H9 (cell line): ENCODE data around the gene TMEM131. TPM values are rescaled to one million over a fixed set of nuclear protein-coding genes. Genes with fewer than 3 reads are reported as not detected.

Source experiments
- DNase-seq: peaks from one replicate; pipeline ENCODE4 v3.0.0-alpha.2; 2017
- H2AFZ ChIP-seq: one replicate; pipeline ENCODE4 v1.6.1; 2013; ENCODE audit warnings: mild to moderate bottlenecking, low read length, control low read depth, moderate library complexity
- H2AK5ac ChIP-seq: 2 replicates; pipeline ENCODE4 v1.6.1; 2013; ENCODE audit warnings: low read length, control low read depth, mixed read lengths; ENCODE audit not compliant: insufficient read length
- H2BK120ac ChIP-seq: one replicate; pipeline ENCODE4 v1.6.1; 2013; ENCODE audit warnings: low read depth, mild to moderate bottlenecking, low read length, control low read depth, inconsistent platforms; ENCODE audit not compliant: poor library complexity, severe bottlenecking
- H2BK12ac ChIP-seq: 2 replicates; pipeline ENCODE4 v1.6.1; 2013; ENCODE audit warnings: low read length, control low read depth, mixed read lengths, low read depth; ENCODE audit not compliant: insufficient read length
- H2BK15ac ChIP-seq: 2 replicates; pipeline ENCODE4 v1.6.1; 2013; ENCODE audit warnings: low read depth, low read length, control low read depth
- H2BK20ac ChIP-seq: one replicate; pipeline ENCODE4 v1.6.1; 2013; ENCODE audit warnings: low read depth, mild to moderate bottlenecking, low read length, control low read depth, inconsistent platforms; ENCODE audit not compliant: poor library complexity, severe bottlenecking
- H2BK5ac ChIP-seq: 2 replicates; pipeline ENCODE4 v1.6.1; 2013; ENCODE audit warnings: low read length, control low read depth, mixed read lengths; ENCODE audit not compliant: insufficient read length
- H3K14ac ChIP-seq: 2 replicates; pipeline ENCODE4 v1.6.1; 2013; ENCODE audit warnings: low read length, control low read depth; ENCODE audit not compliant: insufficient read depth
- H3K18ac ChIP-seq: 2 replicates; pipeline ENCODE4 v1.6.1; 2013; ENCODE audit warnings: low read depth, mild to moderate bottlenecking, mixed read lengths, low read length, control low read depth; ENCODE audit not compliant: insufficient read length
- H3K23ac ChIP-seq: 2 replicates; pipeline ENCODE4 v1.6.1; 2013; ENCODE audit warnings: low read length, control low read depth, mixed read lengths, low read depth; ENCODE audit not compliant: insufficient read length
- H3K23me2 ChIP-seq: 2 replicates; pipeline ENCODE4 v1.6.1; 2013; ENCODE audit warnings: low read depth, mild to moderate bottlenecking, mixed read lengths, low read length, control low read depth; ENCODE audit not compliant: insufficient read length, poor library complexity, severe bottlenecking
- H3K27ac ChIP-seq: 2 replicates; pipeline ENCODE4 v1.5.1; 2013; ENCODE audit warnings: low read length, control low read depth, mixed read lengths, low read depth; ENCODE audit not compliant: insufficient read length
- H3K27me3 ChIP-seq: 2 replicates; pipeline ENCODE4 v1.6.1; 2013; ENCODE audit warnings: low read length, control low read depth, inconsistent platforms; ENCODE audit not compliant: insufficient read depth
- H3K4ac ChIP-seq: 2 replicates; pipeline ENCODE4 v1.6.1; 2013; ENCODE audit warnings: low read depth, mild to moderate bottlenecking, control low read depth, inconsistent platforms, low read length, moderate library complexity
- H3K4me1 ChIP-seq: 2 replicates; pipeline ENCODE4 v1.6.1; 2013; ENCODE audit warnings: low read length, control low read depth, inconsistent platforms; ENCODE audit not compliant: insufficient read depth
- H3K4me2 ChIP-seq: 2 replicates; pipeline ENCODE4 v1.6.1; 2013; ENCODE audit warnings: low read length, control low read depth, mixed read lengths; ENCODE audit not compliant: insufficient read length, insufficient read depth
- H3K56ac ChIP-seq: 2 replicates; pipeline ENCODE4 v1.6.1; 2013; ENCODE audit warnings: low read depth, mild to moderate bottlenecking, mixed read lengths, low read length, control low read depth; ENCODE audit not compliant: insufficient read length
- H3K79me1 ChIP-seq: 2 replicates; pipeline ENCODE4 v1.6.1; 2013; ENCODE audit warnings: low read depth, mild to moderate bottlenecking, moderate library complexity, low read length, control low read depth, inconsistent platforms; ENCODE audit not compliant: insufficient read depth, poor library complexity, severe bottlenecking
- H3K79me2 ChIP-seq: 2 replicates; pipeline ENCODE4 v1.6.1; 2013; ENCODE audit warnings: low read length, control low read depth, inconsistent platforms; ENCODE audit not compliant: insufficient read depth
- H3K9ac ChIP-seq: 2 replicates; pipeline ENCODE4 v1.6.1; 2013; ENCODE audit warnings: low read length, control low read depth, mixed read lengths; ENCODE audit not compliant: insufficient read length; ENCODE audit errors: extremely low read depth
- H3K9me3 ChIP-seq: one replicate; pipeline ENCODE4 v1.6.1; 2013; ENCODE audit warnings: low read depth, low read length, inconsistent platforms; ENCODE audit not compliant: control insufficient read depth
- H3T11ph ChIP-seq: one replicate; pipeline ENCODE4 v1.6.1; 2013; ENCODE audit warnings: mild to moderate bottlenecking, low read length, control low read depth, inconsistent platforms
- H4K20me1 ChIP-seq: one replicate; pipeline ENCODE4 v1.6.1; 2013; ENCODE audit not compliant: control insufficient read depth, insufficient read length, insufficient read depth
- H4K5ac ChIP-seq: 2 replicates; pipeline ENCODE4 v1.6.1; 2013; ENCODE audit warnings: low read depth, mild to moderate bottlenecking, mixed read lengths, low read length, control low read depth; ENCODE audit not compliant: insufficient read length
- H4K8ac ChIP-seq: replicated peaks from 2 replicates; pipeline ENCODE4 v1.6.1; 2013; ENCODE audit warnings: low read length, control low read depth, mixed read lengths, low read depth; ENCODE audit not compliant: insufficient read length
- H4K91ac ChIP-seq: 2 replicates; pipeline ENCODE4 v1.6.1; 2013; ENCODE audit warnings: low read depth, mild to moderate bottlenecking, moderate library complexity, mixed read lengths, low read length, control low read depth; ENCODE audit not compliant: insufficient read length
- H3K27ac Mint-ChIP-seq, 3 experiments: 2 replicates in 2 of 3; 3 replicates in 1 of 3; pipeline ENCODE4 v1.8.0; 2020 to 2021; ENCODE audit warnings: mixed read lengths in 3 of 3, mild to moderate bottlenecking in 1 of 3, moderate library complexity in 1 of 3
- H3K27me3 Mint-ChIP-seq: 2 replicates; pipeline ENCODE4 v1.8.0; 2021; ENCODE audit warnings: low read depth, mild to moderate bottlenecking, moderate library complexity, mixed read lengths
- H3K36me3 Mint-ChIP-seq, 3 experiments: 2 replicates in 2 of 3; 3 replicates in 1 of 3; pipeline ENCODE4 v1.8.0; 2020 to 2021; ENCODE audit warnings: low read depth in 3 of 3, mixed read lengths in 3 of 3; ENCODE audit not compliant: insufficient read depth in 1 of 3
- H3K4me1 Mint-ChIP-seq, 2 experiments: 2 replicates each; pipeline ENCODE4 v1.8.0; 2020; ENCODE audit warnings: mixed read lengths in 2 of 2
- H3K4me3 Mint-ChIP-seq, 2 experiments: 2 replicates in 1 of 2; 3 replicates in 1 of 2; pipeline ENCODE4 v1.8.0; 2020 to 2021; ENCODE audit warnings: mild to moderate bottlenecking in 2 of 2, mixed read lengths in 2 of 2, moderate library complexity in 1 of 2
- H3K9me3 Mint-ChIP-seq, 2 experiments: 2 replicates in 1 of 2; 3 replicates in 1 of 2; pipeline ENCODE4 v1.8.0; 2020; ENCODE audit warnings: mild to moderate bottlenecking in 2 of 2, mixed read lengths in 2 of 2, moderate library complexity in 1 of 2
- CTCF ChIP-seq: fragments of 200-600 bp; sonication (generic); conservative IDR thresholded peaks from 3 replicates; pipeline ENCODE4 v1.8.0; 2021; ENCODE audit warnings: antibody characterized with exemption, mild to moderate bottlenecking
- WGBS: extraction: QIAGEN DNeasy Blood & Tissue Kit; methylation state at CpG from one replicate; pipeline ENCODE4 v1.1.7; 2013; ENCODE audit warnings: missing lambda C conversion rate, low lambda C conversion rate, mixed read lengths; ENCODE audit not compliant: insufficient read length; ENCODE audit errors: extremely low coverage; 5-methylcytosine and 5-hydroxymethylcytosine counted together
- total RNA-seq: library from RNA; stranded (reverse); gene quantifications from 2 replicates; pipeline ENCODE4 v1.2.1, GENCODE V29; 2021

The TMEM131 gene
- total RNA-seq, 1 experiment from 2014 or later: 20.9 TPM

- H3K23ac ChIP-seq: no peak overlapping the region
- H4K5ac ChIP-seq: no peak overlapping the region
- no peak overlapping the region for H3K9ac ChIP-seq
- Mint-ChIP-seq H3K27me3 (no peaks in the 10 kb centered on the region), H3K4me3 (no peak overlapping the region), H3K27ac (no peak overlapping the region), H3K4me1 (no peaks in the 10 kb centered on the region), H3K9me3 (no peaks in the 10 kb centered on the region; a peak in 2 of 5 replicates), H3K36me3 (no peaks in the 10 kb centered on the region)
- no peaks in the 10 kb centered on the region for H4K20me1 ChIP-seq
- H3K79me1 ChIP-seq: no peaks in the 10 kb centered on the region
- no peak overlapping the region for H2AK5ac ChIP-seq
- no peaks in the 10 kb centered on the region for H3K4me1 ChIP-seq
- no peak overlapping the region for H3K18ac ChIP-seq
- H2BK15ac ChIP-seq: no peak overlapping the region
- no peak for DNase-seq
- H3K79me2 ChIP-seq: no peaks in the 10 kb centered on the region
- no peak for TF ChIP-seq CTCF
- H3K4me2 ChIP-seq: no peak overlapping the region
- H2BK20ac ChIP-seq: no peak overlapping the region
- H3K27ac ChIP-seq: no peak overlapping the region
- no peak overlapping the region for H2BK120ac ChIP-seq
- no peaks in the 10 kb centered on the region for H3K9me3 ChIP-seq
- no peak overlapping the region for H2BK5ac ChIP-seq
- H3K27me3 ChIP-seq: no peaks in the 10 kb centered on the region
- no CpG with 5 or more reads among the region's 3 CpGs for WGBS
- no peak overlapping the region for H3K4ac ChIP-seq
- H3T11ph ChIP-seq: no peak overlapping the region
- no peak overlapping the region for H2BK12ac ChIP-seq
- no peak overlapping the region for H2AFZ ChIP-seq
- H3K23me2 ChIP-seq: no peaks in the 10 kb centered on the region
- H4K91ac ChIP-seq: no peak overlapping the region
- no peak overlapping the region for H3K56ac ChIP-seq
- H4K8ac ChIP-seq: no peak overlapping the region
- H3K14ac ChIP-seq: no peak overlapping the region
Observed at GRCh38 chr2:98012561-98012991, 16.8 kb upstream of the TMEM131 start.
